Smooth muscle cell (in vitro differentiated cells): ENCODE measurements around the gene HES5. TPM values are rescaled to one million over a fixed set of nuclear protein-coding genes. Genes with fewer than 3 reads are reported as not detected.

ENCODE experiments used
- DNase-seq: peaks from one replicate; lab custom pipeline; 2025; ENCODE audit not compliant: unreplicated experiment; lab: John Stamatoyannopoulos, UW
- H2AFZ ChIP-seq: fragments of 200-600 bp; sonication (generic); 2 replicates; pipeline ENCODE4 v1.6.0; 2016; ENCODE audit warnings: antibody characterized with exemption, low read depth, mild to moderate bottlenecking
- H3F3A ChIP-seq: fragments of 200-600 bp; sonication (generic); 2 replicates; pipeline ENCODE4 v1.6.0; 2017; ENCODE audit warnings: antibody characterized with exemption, low read depth
- H3K27ac ChIP-seq: fragments of 200-600 bp; sonication (generic); 2 replicates; pipeline ENCODE4 v1.5.1; 2016; ENCODE audit warnings: low read depth, mild to moderate bottlenecking
- H3K27me3 ChIP-seq: fragments of 200-600 bp; sonication (generic); 2 replicates; pipeline ENCODE4 v1.6.1; 2016; ENCODE audit warnings: low read depth, mild to moderate bottlenecking
- H3K36me3 ChIP-seq: fragments of 200-600 bp; sonication (generic); 2 replicates; pipeline ENCODE4 v1.5.1; 2016; ENCODE audit warnings: low read depth
- H3K4me1 ChIP-seq: fragments of 200-600 bp; sonication (generic); 2 replicates; pipeline ENCODE4 v1.5.1; 2016; ENCODE audit warnings: low read depth
- H3K4me2 ChIP-seq: fragments of 200-600 bp; sonication (generic); 2 replicates; pipeline ENCODE4 v1.6.0; 2016; ENCODE audit warnings: mild to moderate bottlenecking
- H3K4me3 ChIP-seq: fragments of 200-600 bp; sonication (generic); 2 replicates; pipeline ENCODE4 v1.5.1; 2016; ENCODE audit warnings: mild to moderate bottlenecking
- H3K79me2 ChIP-seq: fragments of 200-600 bp; sonication (generic); 2 replicates; pipeline ENCODE4 v1.6.0; 2016; ENCODE audit warnings: low read depth, mild to moderate bottlenecking
- H3K9ac ChIP-seq: fragments of 200-600 bp; sonication (generic); 2 replicates; pipeline ENCODE4 v1.6.0; 2016; ENCODE audit warnings: low read depth
- H3K9me3 ChIP-seq: fragments of 200-600 bp; sonication (generic); replicated peaks from 2 replicates; pipeline ENCODE4 v1.5.1; 2016; ENCODE audit warnings: low read depth
- H4K20me1 ChIP-seq: fragments of 200-600 bp; sonication (generic); 2 replicates; pipeline ENCODE4 v1.6.0; 2016; ENCODE audit warnings: low read depth
- WGBS: methylation state at CpG from one replicate; pipeline ENCODE4 v1.1.7; 2016; ENCODE audit warnings: low lambda C conversion rate; 5-methylcytosine and 5-hydroxymethylcytosine counted together
- polyA plus RNA-seq: library from polyadenylated mRNA; unstranded; fragments of >200 nt; fragmentation: Nextera tagmentation; extraction: Ambion mirVana; gene quantifications from 2 replicates; pipeline ENCODE4 v1.2.1, GENCODE V29; 2016
- total RNA-seq: library from RNA; depleted of rRNA; stranded (reverse); fragments of >200 nt; gene quantifications from 2 replicates; pipeline ENCODE4 v1.2.3, GENCODE V29; 2014
- TF ChIP-seq, protein P1 (sequence below): fragments of 200-600 bp; sonication (generic); IDR thresholded peaks from 2 replicates; pipeline ENCODE4 v1.5.1; 2017; ENCODE audit warnings: borderline replicate concordance, mild to moderate bottlenecking, antibody characterized with exemption; ENCODE audit not compliant: insufficient read depth, poor library complexity, severe bottlenecking

The HES5 gene
- total and polyA plus RNA-seq, 2 experiments from 2014 or later, result 1.6 to 1.7 TPM

DNA sequence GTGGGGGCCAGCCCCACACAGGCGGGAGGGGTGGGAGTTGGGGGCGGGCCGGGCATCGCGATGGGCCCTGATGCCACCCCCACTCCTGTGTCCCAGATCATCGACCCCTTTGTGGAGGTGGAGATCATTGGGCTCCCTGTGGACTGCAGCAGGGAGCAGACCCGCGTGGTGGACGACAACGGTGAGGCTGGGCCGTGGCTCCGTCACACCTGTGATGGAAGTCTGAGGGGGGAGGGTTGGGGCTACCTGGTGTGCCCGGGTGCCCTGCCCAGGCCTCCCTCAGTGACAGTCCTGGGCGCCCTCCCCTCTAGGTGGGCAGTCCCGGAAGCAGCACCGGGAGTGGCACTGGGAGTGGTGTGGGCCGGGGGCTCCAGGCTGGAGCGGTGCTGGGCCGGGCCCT is 31.4 kb downstream of the HES5 start:
- Histone ChIP-seq H3K9ac (no peak overlapping the region), H3K4me3 (no peak overlapping the region), H4K20me1 (no peaks in the 10 kb centered on the region), H3K4me2 (no peak overlapping the region), H3K27ac (no peak overlapping the region), H2AFZ (no peak overlapping the region), H3K36me3 (no peaks in the 10 kb centered on the region), H3K9me3 (no peaks in the 10 kb centered on the region), H3F3A (no peaks in the 10 kb centered on the region), H3K4me1 (no peaks in the 10 kb centered on the region), H3K79me2 (no peaks in the 10 kb centered on the region), H3K27me3 (no peaks in the 10 kb centered on the region)
- no peak for DNase-seq
- TF ChIP-seq, protein P1, sequence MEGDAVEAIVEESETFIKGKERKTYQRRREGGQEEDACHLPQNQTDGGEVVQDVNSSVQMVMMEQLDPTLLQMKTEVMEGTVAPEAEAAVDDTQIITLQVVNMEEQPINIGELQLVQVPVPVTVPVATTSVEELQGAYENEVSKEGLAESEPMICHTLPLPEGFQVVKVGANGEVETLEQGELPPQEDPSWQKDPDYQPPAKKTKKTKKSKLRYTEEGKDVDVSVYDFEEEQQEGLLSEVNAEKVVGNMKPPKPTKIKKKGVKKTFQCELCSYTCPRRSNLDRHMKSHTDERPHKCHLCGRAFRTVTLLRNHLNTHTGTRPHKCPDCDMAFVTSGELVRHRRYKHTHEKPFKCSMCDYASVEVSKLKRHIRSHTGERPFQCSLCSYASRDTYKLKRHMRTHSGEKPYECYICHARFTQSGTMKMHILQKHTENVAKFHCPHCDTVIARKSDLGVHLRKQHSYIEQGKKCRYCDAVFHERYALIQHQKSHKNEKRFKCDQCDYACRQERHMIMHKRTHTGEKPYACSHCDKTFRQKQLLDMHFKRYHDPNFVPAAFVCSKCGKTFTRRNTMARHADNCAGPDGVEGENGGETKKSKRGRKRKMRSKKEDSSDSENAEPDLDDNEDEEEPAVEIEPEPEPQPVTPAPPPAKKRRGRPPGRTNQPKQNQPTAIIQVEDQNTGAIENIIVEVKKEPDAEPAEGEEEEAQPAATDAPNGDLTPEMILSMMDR, result no peak
- 96% methylated on average over 15 of the region's 19 CpGs for WGBS

DNA sequence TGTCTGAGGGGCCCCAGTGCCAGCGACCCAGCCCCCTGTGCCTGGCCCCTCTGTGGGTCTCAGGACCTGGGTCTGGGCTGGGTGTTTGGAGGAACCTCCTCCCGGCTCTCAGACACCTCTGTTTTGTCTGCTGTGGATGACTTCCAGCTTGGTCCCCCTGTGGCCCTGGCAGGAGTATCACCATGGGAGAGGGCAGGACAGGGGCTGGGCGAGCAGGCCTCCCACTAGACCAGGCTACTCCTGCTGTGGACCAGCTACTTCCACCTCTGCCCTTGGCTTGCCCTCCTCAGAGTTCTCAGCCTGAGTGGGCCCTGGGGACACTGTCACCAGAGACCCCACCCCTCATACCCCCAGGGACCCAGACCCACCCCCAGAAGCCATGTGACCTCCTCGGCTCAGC is 32.2 kb downstream of the HES5 start:
- Histone ChIP-seq H3K27me3 (no peaks in the 10 kb centered on the region), H3K36me3 (no peaks in the 10 kb centered on the region), H2AFZ (no peak overlapping the region), H3K9me3 (no peaks in the 10 kb centered on the region), H3K4me2 (no peak overlapping the region), H3K4me1 (no peaks in the 10 kb centered on the region), H3K4me3 (no peak overlapping the region), H4K20me1 (no peaks in the 10 kb centered on the region), H3K79me2 (no peaks in the 10 kb centered on the region), H3F3A (no peaks in the 10 kb centered on the region), H3K9ac (no peak overlapping the region), H3K27ac (no peak overlapping the region)
- TF ChIP-seq, protein P1, result no peak
- DNase-seq, result no peak
- WGBS, result 93% methylated on average over 3 of the region's 4 CpGs

DNA sequence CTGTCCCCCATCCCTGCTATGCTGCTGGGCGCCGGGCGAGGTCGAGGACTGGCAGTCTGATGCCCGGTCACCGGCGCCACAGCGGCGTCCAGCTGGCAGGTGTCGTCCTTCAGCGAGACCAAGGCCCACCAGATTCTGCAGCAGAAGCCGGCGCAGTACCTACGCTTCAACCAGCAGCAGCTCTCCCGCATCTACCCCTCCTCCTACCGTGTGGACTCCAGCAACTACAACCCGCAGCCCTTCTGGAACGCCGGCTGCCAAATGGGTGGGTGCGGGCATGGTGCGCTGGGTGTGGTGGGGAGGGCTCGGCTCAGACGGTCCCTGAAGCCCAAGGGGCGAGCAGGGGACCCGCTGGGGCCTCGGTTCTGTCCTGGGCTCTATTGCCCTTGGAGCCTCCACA is 33.3 kb downstream of the HES5 start:
- Histone ChIP-seq H3F3A (no peaks in the 10 kb centered on the region), H3K27ac (no peak overlapping the region), H3K9ac (no peak overlapping the region), H3K9me3 (no peaks in the 10 kb centered on the region), H3K4me1 (no peaks in the 10 kb centered on the region), H3K4me2 (no peak overlapping the region), H2AFZ (no peak overlapping the region), H3K27me3 (no peaks in the 10 kb centered on the region), H3K4me3 (no peak overlapping the region), H4K20me1 (no peaks in the 10 kb centered on the region), H3K36me3 (no peaks in the 10 kb centered on the region), H3K79me2 (no peaks in the 10 kb centered on the region)
- DNase-seq, result no peak
- WGBS, result 94% methylated on average over 26 of the region's 26 CpGs
- TF ChIP-seq, protein P1, result no peak

DNA sequence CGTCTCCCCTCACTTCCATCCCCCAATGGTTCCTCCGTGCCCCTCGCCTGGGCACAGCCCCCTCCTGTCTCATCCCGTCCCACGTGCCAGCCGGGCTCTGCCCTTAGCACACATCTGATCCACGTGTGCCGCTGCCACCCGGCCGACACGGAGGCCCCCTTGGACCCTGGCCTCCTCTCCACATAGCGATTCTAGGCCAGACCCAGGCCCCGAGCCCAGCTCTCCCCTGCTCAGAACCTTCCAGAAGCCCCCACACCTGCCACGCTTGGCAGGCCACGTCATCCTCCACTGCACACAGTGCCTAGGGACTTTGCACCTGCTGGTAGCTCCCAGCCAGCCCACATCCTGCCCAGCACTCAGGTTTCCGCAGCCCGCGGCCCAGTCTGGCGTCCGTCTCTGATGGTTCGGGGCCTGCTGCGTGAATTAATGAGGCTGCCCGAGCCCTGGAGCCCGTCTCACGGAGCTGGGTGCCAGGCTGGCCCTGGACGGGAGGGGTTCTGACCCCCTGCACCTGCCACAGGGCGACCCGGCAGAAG is 33.9 kb downstream of the HES5 start:
- Histone ChIP-seq H4K20me1 (no peaks in the 10 kb centered on the region), H2AFZ (no peak overlapping the region), H3K79me2 (no peaks in the 10 kb centered on the region), H3K9ac (no peak overlapping the region), H3K4me1 (no peaks in the 10 kb centered on the region), H3K9me3 (no peaks in the 10 kb centered on the region), H3K27ac (no peak overlapping the region), H3K27me3 (no peaks in the 10 kb centered on the region), H3K4me3 (no peak overlapping the region), H3F3A (no peaks in the 10 kb centered on the region), H3K4me2 (no peak overlapping the region), H3K36me3 (no peaks in the 10 kb centered on the region)
- no peak for DNase-seq
- TF ChIP-seq, protein P1, result no peak
- WGBS, result 94% methylated on average over 24 of the region's 28 CpGs
